GM18505 (cell line): ENCODE data around the gene DDA1.

ENCODE experiments used
- ATAC-seq: cut with Tn5 transposase; IDR thresholded peaks from one replicate; pipeline ENCODE4 v1.9.1; 2021; ENCODE audit not compliant: unreplicated experiment
- POLR2A ChIP-seq: IDR thresholded peaks from 4 replicates; pipeline ENCODE4 v1.6.1; 2011; ENCODE audit warnings: borderline replicate concordance; ENCODE audit not compliant: insufficient read depth, insufficient read length; ENCODE audit errors: extremely low read depth

Gene DDA1

GRCh38 chr19:17311455-17312188 is 2.3 kb downstream of the DDA1 start:
- TF ChIP-seq POLR2A = no peak
- no peak for ATAC-seq

GRCh38 chr19:17312189-17313113 is 3.1 kb downstream of the DDA1 start:
- ATAC-seq = no peak
- no peak for TF ChIP-seq POLR2A

GRCh38 chr19:17314007-17314593 is 4.7 kb downstream of the DDA1 start:
- no peak for TF ChIP-seq POLR2A
- no peak for ATAC-seq

GRCh38 chr19:17318966-17319365 is 9.6 kb downstream of the DDA1 start:
- TF ChIP-seq POLR2A = no peak
- no peak for ATAC-seq

GRCh38 chr19:17319473-17320238 is 10.3 kb downstream of the DDA1 start:
- no peak for ATAC-seq
- no peak for TF ChIP-seq POLR2A

- TF ChIP-seq POLR2A = no peak
- no peak for ATAC-seq
These were observed 11.1 kb downstream of the DDA1 start for GRCh38 chr19:17320435-17320834.

- no peak for TF ChIP-seq POLR2A
- no peak for ATAC-seq
These were observed 12.5 kb downstream of the DDA1 start for GRCh38 chr19:17321655-17322489.

GRCh38 chr19:17322854-17323253 is 13.5 kb downstream of the DDA1 start:
- no peak for ATAC-seq
- no peak for TF ChIP-seq POLR2A

- no peak for ATAC-seq
- TF ChIP-seq POLR2A = no peak
These were observed 14.1 kb downstream of the DDA1 start for GRCh38 chr19:17323300-17323963.

- ATAC-seq = no peak
- no peak for TF ChIP-seq POLR2A
These were observed 14.6 kb downstream of the DDA1 start for GRCh38 chr19:17323964-17324332.

- no peak for ATAC-seq
- no peak for TF ChIP-seq POLR2A
These were observed 15.2 kb downstream of the DDA1 start for GRCh38 chr19:17324357-17325114.
